Gastrocnemius medialis (tissue), 4 donors: ENCODE measurements around the gene RGMA. TPM values are rescaled to one million over a fixed set of nuclear protein-coding genes. Genes with fewer than 3 reads are reported as not detected.
"Not testable (repeated sequence)": the region's sequence is repeated elsewhere in the genome, so short reads cannot be mapped to it uniquely, and the experiment has no call there.

Experiments
- ATAC-seq, 2 donors: fragments of 150-250 bp; one replicate each; pipeline ENCODE4 v1.9.1; 2016
- DNase-seq, 2 donors: peaks; one replicate each; pipeline ENCODE4 v3.0.0-alpha.2; 2019
- H3K27ac ChIP-seq, 4 donors: fragments of 200-600 bp; sonication (generic); 1 replicate in 1 of 4; 2 replicates in 3 of 4; pipeline ENCODE4 v1.5.1; 2016 to 2018; ENCODE audit warnings: mild to moderate bottlenecking in 2 of 4, moderate library complexity in 1 of 4
- H3K27me3 ChIP-seq, 3 donors: fragments of 200-600 bp; sonication (generic) in 2 of 3; 1 replicate in 1 of 3; 2 replicates in 2 of 3; pipeline versions ENCODE4 v1.5.1 to v1.6.0; 2016 to 2019; ENCODE audit warnings: mild to moderate bottlenecking in 1 of 3, moderate library complexity in 1 of 3
- H3K36me3 ChIP-seq, 2 donors: fragments of 200-600 bp; sonication (generic) in 1 of 2; one replicate each; pipeline ENCODE4 v1.5.1; 2017 to 2018
- H3K4me1 ChIP-seq, 2 donors: fragments of 200-600 bp; sonication (generic) in 1 of 2; one replicate each; pipeline ENCODE4 v1.5.1; 2016 to 2017; ENCODE audit warnings: mild to moderate bottlenecking in 2 of 2
- H3K4me3 ChIP-seq, 4 donors: fragments of 200-600 bp; sonication (generic) in 3 of 4; 1 replicate in 1 of 4; 2 replicates in 3 of 4; pipeline ENCODE4 v1.5.1; 2016 to 2019; ENCODE audit warnings: mild to moderate bottlenecking in 2 of 4
- H3K9me3 ChIP-seq, 3 donors: fragments of 200-600 bp; sonication (generic) in 2 of 3; 1 replicate in 1 of 3; 2 replicates in 2 of 3; pipeline ENCODE4 v1.5.1; 2016 to 2019
- CTCF ChIP-seq, 5 experiments: fragments of 450-650 bp in 3 of 5; fragments of 200-600 bp in 2 of 5; sonication (generic) in 2 of 5; IDR thresholded peaks in 4 of 5; conservative IDR thresholded peaks in 1 of 5; 1 replicate in 4 of 5; 2 replicates in 1 of 5; pipeline ENCODE4 v1.5.1; 2016 to 2019; ENCODE audit warnings: antibody characterized with exemption in 5 of 5, mild to moderate bottlenecking in 3 of 5, moderate library complexity in 3 of 5
- POLR2A ChIP-seq, 2 donors: fragments of 450-650 bp; IDR thresholded peaks; one replicate each; pipeline ENCODE4 v1.6.1; 2017; ENCODE audit warnings: antibody characterized with exemption in 2 of 2, mild to moderate bottlenecking in 2 of 2, moderate library complexity in 2 of 2
- in situ Hi-C, 4 donors: fragments of 200-750 bp; cut with MboI; loops; one replicate each; pipeline versions ENCODE4 v1.15.0 to v1.8.0; 2017; ENCODE audit warnings: low sequenced_read_pairs in 4 of 4
- intact Hi-C: fragments of 100-400 bp; cut with DNase I; formaldehyde crosslinking; loops from one replicate; pipeline ENCODE4 v1.15.1; 2023; ENCODE audit warnings: low total_unique reads
- total RNA-seq, 4 donors: library from RNA; depleted of rRNA; stranded (reverse); fragments of >200 nt; gene quantifications; one replicate each; pipeline versions ENCODE4 v1.1.0 to v1.2.3, GENCODE V29; 2016

RGMA gene
- total RNA-seq, 4 donors from 2014 or later = 150 to 290 (median 184) TPM

- ATAC-seq, H3K9me3 ChIP-seq, H3K36me3 ChIP-seq, H3K27me3 ChIP-seq, H3K4me3 ChIP-seq: not testable (repeated sequence)
- peak in 1 of 2 donors; percentile 23 for DNase-seq
- Histone ChIP-seq H3K27ac (peak overlapping the region in 1 of 4 donors; percentile 92), H3K4me1 (peaks cover 43 to 45% of the 10 kb centered on the region in 2 donors)
- in situ Hi-C loops (loop anchor here in 3 of 4 donors (10.0 to 25.0 kb wide), 4 partner anchors 933 to 1281 kb away; no protein-coding TSS in a partner anchor), intact Hi-C loops (loop anchor here (2.0 to 5.0 kb wide), 2 partner anchors 585 to 951 kb away; no protein-coding TSS in a partner anchor)
Measured at GRCh38 chr15:93031557-93032384, 57.2 kb downstream of the RGMA start.

GRCh38 chr15:93031103-93031464, 57.9 kb downstream of the RGMA start:
- H3K4me3 ChIP-seq = peak overlapping the region in 1 of 4 donors; percentile 14
- no peak for ATAC-seq
- H3K27me3 ChIP-seq = no peaks in the 10 kb centered on the region
- H3K4me1 ChIP-seq = peaks cover 49 to 50% of the 10 kb centered on the region in 2 donors
- no peaks in the 10 kb centered on the region for H3K9me3 ChIP-seq
- TF ChIP-seq POLR2A (IDR thresholded peaks at IDR 0.05) = no peak
- no peak for TF ChIP-seq CTCF (IDR thresholded peaks at IDR 0.05 in 4 of 5, conservative IDR thresholded peaks at IDR 0.05 in 1 of 5)
- H3K36me3 ChIP-seq = peaks cover 0 to 2% of the 10 kb centered on the region in 2 donors
- H3K27ac ChIP-seq = peak overlapping the region; percentile 89 to 94 (median 91)
- intact Hi-C loops = loop anchor here (2.0 to 5.0 kb wide), 2 partner anchors 586 to 951 kb away; no protein-coding TSS in a partner anchor
- peak in 1 of 2 donors; percentile 43 for DNase-seq
- in situ Hi-C loops = loop anchor here in 3 of 4 donors (10.0 to 25.0 kb wide), 4 partner anchors 934 to 1281 kb away; no protein-coding TSS in a partner anchor

- ATAC-seq = peak; percentile 51 to 58
- no peaks in the 10 kb centered on the region for H3K27me3 ChIP-seq
- peak; percentile 67 to 85 for DNase-seq
- H3K4me3 ChIP-seq = peak overlapping the region in 1 of 4 donors; percentile 14
- H3K4me1 ChIP-seq = peaks cover 53 to 55% of the 10 kb centered on the region in 2 donors
- peak overlapping the region; percentile 89 to 94 (median 91) for H3K27ac ChIP-seq
- H3K9me3 ChIP-seq = no peaks in the 10 kb centered on the region
- TF ChIP-seq POLR2A (IDR thresholded peaks at IDR 0.05) (no peak), CTCF (IDR thresholded peaks at IDR 0.05 in 4 of 5, conservative IDR thresholded peaks at IDR 0.05 in 1 of 5) (peak; percentile 88 to 94 (median 92))
- H3K36me3 ChIP-seq = peaks cover 0 to 7% of the 10 kb centered on the region in 2 donors
- intact Hi-C loops = loop anchor here (1.0 to 5.0 kb wide), 4 partner anchors 58 to 1089 kb away; no protein-coding TSS in a partner anchor
- in situ Hi-C loops = loop anchor here in 3 of 4 donors (10.0 to 25.0 kb wide), 4 partner anchors 934 to 1282 kb away; no protein-coding TSS in a partner anchor
Measured at GRCh38 chr15:93030430-93031102, 58.4 kb downstream of the RGMA start.

- Histone ChIP-seq H3K4me3 (peak overlapping the region in 1 of 4 donors; percentile 27), H3K27me3 (no peaks in the 10 kb centered on the region), H3K27ac (peak overlapping the region; percentile 89 to 94 (median 91)), H3K4me1 (peaks cover 58 to 59% of the 10 kb centered on the region in 2 donors), H3K9me3 (no peaks in the 10 kb centered on the region), H3K36me3 (peaks cover 0 to 14% of the 10 kb centered on the region in 2 donors)
- intact Hi-C loops = loop anchor here (1.0 to 5.0 kb wide), 7 partner anchors 37 to 1089 kb away; no protein-coding TSS in a partner anchor
- in situ Hi-C loops = loop anchor here (5.0 to 25.0 kb wide), 5 partner anchors 935 to 1282 kb away; no protein-coding TSS in a partner anchor
- TF ChIP-seq POLR2A (IDR thresholded peaks at IDR 0.05) (no peak), CTCF (IDR thresholded peaks at IDR 0.05 in 4 of 5, conservative IDR thresholded peaks at IDR 0.05 in 1 of 5) (no peak)
- ATAC-seq (peak; percentile 19 to 31), DNase-seq (peak; percentile 43 to 83)
Measured at GRCh38 chr15:93029836-93030429, 59.1 kb downstream of the RGMA start.
